Neuronal stem cell (in vitro differentiated cells): ENCODE data around the gene TDP1.
A peak's percentile ranks its signal among the peaks of the same experiment; 100 is the strongest.

ENCODE experiments used
- DNase-seq: peaks from one replicate; pipeline ENCODE4 v3.0.0-alpha.2; 2013; ENCODE audit warnings: low spot score
- H2AFZ ChIP-seq: one replicate; pipeline ENCODE4 v1.6.1; 2013; ENCODE audit warnings: mild to moderate bottlenecking, low read length, inconsistent platforms
- H2AK5ac ChIP-seq: 2 replicates; pipeline ENCODE4 v1.6.1; 2013; ENCODE audit warnings: low read depth, mild to moderate bottlenecking, inconsistent platforms, low read length, moderate library complexity, mixed read lengths
- H2BK120ac ChIP-seq: 2 replicates; pipeline ENCODE4 v1.6.1; 2013; ENCODE audit warnings: low read depth, mild to moderate bottlenecking, inconsistent platforms, low read length, moderate library complexity, mixed read lengths
- H2BK12ac ChIP-seq: one replicate; pipeline ENCODE4 v1.6.1; 2013; ENCODE audit warnings: low read length, inconsistent platforms
- H2BK15ac ChIP-seq: 2 replicates; pipeline ENCODE4 v1.6.1; 2013; ENCODE audit warnings: mild to moderate bottlenecking, low read length, inconsistent platforms, mixed read lengths
- H2BK5ac ChIP-seq: one replicate; pipeline ENCODE4 v1.6.1; 2013; ENCODE audit warnings: inconsistent platforms, mild to moderate bottlenecking, low read length, moderate library complexity
- H3K14ac ChIP-seq: one replicate; pipeline ENCODE4 v1.6.1; 2013; ENCODE audit warnings: low read length, inconsistent platforms
- H3K18ac ChIP-seq: 2 replicates; pipeline ENCODE4 v1.6.1; 2013; ENCODE audit warnings: low read length, inconsistent platforms
- H3K23ac ChIP-seq: 2 replicates; pipeline ENCODE4 v1.6.1; 2013; ENCODE audit warnings: low read depth, mild to moderate bottlenecking, mixed read lengths, low read length, inconsistent platforms; ENCODE audit not compliant: poor library complexity
- H3K27ac ChIP-seq: replicated peaks from 3 replicates; pipeline ENCODE4 v1.5.1; 2013; ENCODE audit warnings: low read length, inconsistent platforms
- H3K27me3 ChIP-seq, 3 experiments: 2 replicates each; pipeline ENCODE4 v1.6.1; 2013; ENCODE audit warnings: low read length in 3 of 3, mild to moderate bottlenecking in 2 of 3, inconsistent platforms in 1 of 3, low read depth in 1 of 3, mixed read lengths in 1 of 3, moderate library complexity in 1 of 3; ENCODE audit not compliant: control insufficient read depth in 3 of 3, insufficient read depth in 3 of 3
- H3K36me3 ChIP-seq, 2 donors: replicated peaks in 1 of 2; 2 replicates each; pipeline ENCODE4 v1.6.1; 2013; ENCODE audit warnings: low read length in 2 of 2; ENCODE audit not compliant: control insufficient read depth in 2 of 2, insufficient read depth in 2 of 2
- H3K4ac ChIP-seq: 2 replicates; pipeline ENCODE4 v1.6.1; 2013; ENCODE audit warnings: inconsistent platforms, mild to moderate bottlenecking, low read length, moderate library complexity
- H3K4me1 ChIP-seq, 2 donors: 1 replicate in 1 of 2; 2 replicates in 1 of 2; pipeline ENCODE4 v1.6.1; 2013; ENCODE audit warnings: low read length in 2 of 2, low read depth in 1 of 2; ENCODE audit not compliant: control insufficient read depth in 2 of 2, insufficient read depth in 1 of 2
- H3K4me2 ChIP-seq: one replicate; pipeline ENCODE4 v1.6.1; 2013; ENCODE audit warnings: mild to moderate bottlenecking, low read length, inconsistent platforms; ENCODE audit not compliant: insufficient read depth, poor library complexity, severe bottlenecking
- H3K4me3 ChIP-seq, 2 donors: 2 replicates each; pipeline ENCODE4 v1.5.1; 2013; ENCODE audit warnings: low read length in 2 of 2, mild to moderate bottlenecking in 2 of 2, inconsistent platforms in 1 of 2, moderate library complexity in 1 of 2
- H3K79me1 ChIP-seq: one replicate; pipeline ENCODE4 v1.6.1; 2013; ENCODE audit warnings: low read depth, mild to moderate bottlenecking, inconsistent platforms, low read length, moderate library complexity
- H3K9ac ChIP-seq: one replicate; pipeline ENCODE4 v1.6.1; 2013; ENCODE audit warnings: mild to moderate bottlenecking, low read depth, low read length, inconsistent platforms; ENCODE audit not compliant: poor library complexity
- H3K9me3 ChIP-seq, 2 donors: replicated peaks in 1 of 2; 2 replicates each; pipeline versions ENCODE3 to v1.6.1; 2013; ENCODE audit warnings: low read length in 2 of 2, mild to moderate bottlenecking in 2 of 2, inconsistent platforms in 1 of 2, low read depth in 1 of 2, mixed read lengths in 1 of 2, moderate library complexity in 1 of 2; ENCODE audit not compliant: control insufficient read depth in 2 of 2, insufficient read depth in 1 of 2
- H4K8ac ChIP-seq: one replicate; pipeline ENCODE4 v1.6.1; 2013; ENCODE audit warnings: low read depth, mild to moderate bottlenecking, inconsistent platforms, low read length, moderate library complexity
- H4K91ac ChIP-seq: one replicate; pipeline ENCODE4 v1.6.1; 2013; ENCODE audit warnings: low read length, low read depth, mild to moderate bottlenecking, inconsistent platforms; ENCODE audit not compliant: poor library complexity
- WGBS, 2 donors: extraction: QIAGEN DNeasy Blood & Tissue Kit; methylation state at CpG; one replicate each; pipeline ENCODE4 v1.1.7; 2013; ENCODE audit warnings: missing lambda C conversion rate in 2 of 2, mixed read lengths in 1 of 2; ENCODE audit not compliant: insufficient read length in 2 of 2, insufficient replicate concordance in 1 of 2; ENCODE audit errors: extremely low coverage in 2 of 2; 5-methylcytosine and 5-hydroxymethylcytosine counted together

The TDP1 gene

GRCh38 chr14:89947344-89947743 lies 8.4 kb upstream of the TDP1 start:
- Histone ChIP-seq H3K18ac (no peak overlapping the region), H3K14ac (no peak overlapping the region), H2BK12ac (no peak overlapping the region), H3K27me3 (no peaks in the 10 kb centered on the region), H3K79me1 (no peaks in the 10 kb centered on the region), H4K91ac (no peak overlapping the region), H3K9ac (no peak overlapping the region), H3K4ac (no peak overlapping the region), H3K27ac (no peak overlapping the region), H2BK120ac (no peak overlapping the region), H3K36me3 (peaks cover 2 to 39% of the 10 kb centered on the region in 2 donors), H3K4me1 (no peaks in the 10 kb centered on the region), H3K4me3 (no peak overlapping the region), H2AFZ (no peak overlapping the region), H3K23ac (no peak overlapping the region), H4K8ac (no peak overlapping the region), H3K4me2 (no peak overlapping the region), H2BK15ac (no peak overlapping the region), H3K9me3 (no peaks in the 10 kb centered on the region), H2BK5ac (no peak overlapping the region), H2AK5ac (no peak overlapping the region)
- DNase-seq = no peak

GRCh38 chr14:89952576-89952975 lies 3.2 kb upstream of the TDP1 start:
- H4K8ac ChIP-seq = no peak overlapping the region
- no CpG with 5 or more reads among the region's 2 CpGs for WGBS, 2 donors
- no peak overlapping the region for H3K14ac ChIP-seq
- H3K9me3 ChIP-seq = no peaks in the 10 kb centered on the region
- H3K4ac ChIP-seq = no peak overlapping the region
- no peak overlapping the region for H2BK15ac ChIP-seq
- no peak overlapping the region for H3K18ac ChIP-seq
- no peaks in the 10 kb centered on the region for H3K27me3 ChIP-seq
- DNase-seq = no peak
- H2AFZ ChIP-seq = no peak overlapping the region
- peaks cover 3% of the 10 kb centered on the region for H3K79me1 ChIP-seq
- H2BK5ac ChIP-seq = no peak overlapping the region
- peaks cover 4 to 46% of the 10 kb centered on the region in 2 donors for H3K36me3 ChIP-seq
- H3K4me3 ChIP-seq = no peak overlapping the region
- H3K4me1 ChIP-seq = peaks cover 7 to 14% of the 10 kb centered on the region in 2 donors
- no peak overlapping the region for H2BK12ac ChIP-seq
- H2AK5ac ChIP-seq = no peak overlapping the region
- no peak overlapping the region for H3K4me2 ChIP-seq
- no peak overlapping the region for H3K23ac ChIP-seq
- no peak overlapping the region for H4K91ac ChIP-seq
- H3K9ac ChIP-seq = no peak overlapping the region
- no peak overlapping the region for H2BK120ac ChIP-seq
- no peak overlapping the region for H3K27ac ChIP-seq

- H3K4me1 ChIP-seq = peaks cover 7 to 14% of the 10 kb centered on the region in 2 donors
- no peak overlapping the region for H3K14ac ChIP-seq
- no peaks in the 10 kb centered on the region for H3K9me3 ChIP-seq
- H2AFZ ChIP-seq = peak overlapping the region; percentile 95
- no peak overlapping the region for H2BK12ac ChIP-seq
- peak overlapping the region in 1 of 2 donors; percentile 89 for H3K4me3 ChIP-seq
- H3K27ac ChIP-seq = no peak overlapping the region
- H3K9ac ChIP-seq = no peak overlapping the region
- H2BK120ac ChIP-seq = no peak overlapping the region
- H3K27me3 ChIP-seq = no peaks in the 10 kb centered on the region
- H3K4ac ChIP-seq = no peak overlapping the region
- no peak overlapping the region for H2BK5ac ChIP-seq
- H2BK15ac ChIP-seq = no peak overlapping the region
- peaks cover 13 to 51% of the 10 kb centered on the region in 2 donors for H3K36me3 ChIP-seq
- no peak overlapping the region for H4K91ac ChIP-seq
- H3K4me2 ChIP-seq = no peak overlapping the region
- no peak for DNase-seq
- no peak overlapping the region for H4K8ac ChIP-seq
- H3K23ac ChIP-seq = no peak overlapping the region
- no peak overlapping the region for H3K18ac ChIP-seq
- H2AK5ac ChIP-seq = no peak overlapping the region
- WGBS, 2 donors = no CpG with 5 or more reads among the region's 1 CpG
- peaks cover 8% of the 10 kb centered on the region for H3K79me1 ChIP-seq
Observed at GRCh38 chr14:89953602-89954001, 2.1 kb upstream of the TDP1 start.

- no peak within 1 kb of the TSS for H2AK5ac ChIP-seq
- H3K9me3 ChIP-seq = no peaks in the 10 kb centered on the region
- H3K9ac ChIP-seq = peak within 1 kb of the TSS; percentile 84
- no peak within 1 kb of the TSS for H2BK120ac ChIP-seq
- WGBS, 2 donors = no CpG with 5 or more reads among the region's 44 CpGs
- H3K4me1 ChIP-seq = peaks cover 7 to 14% of the 10 kb centered on the region in 2 donors
- H2BK15ac ChIP-seq = no peak within 1 kb of the TSS
- peaks cover 8% of the 10 kb centered on the region for H3K79me1 ChIP-seq
- H3K27me3 ChIP-seq = no peaks in the 10 kb centered on the region
- no peak within 1 kb of the TSS for H4K8ac ChIP-seq
- H3K23ac ChIP-seq = peak within 1 kb of the TSS; percentile 38
- peaks cover 13 to 51% of the 10 kb centered on the region in 2 donors for H3K36me3 ChIP-seq
- no peak within 1 kb of the TSS for H2BK12ac ChIP-seq
- H3K4ac ChIP-seq = no peak within 1 kb of the TSS
- H3K27ac ChIP-seq = peak within 1 kb of the TSS; percentile 83
- peak within 1 kb of the TSS; percentile 84 for H3K18ac ChIP-seq
- H3K4me3 ChIP-seq = peak within 1 kb of the TSS; percentile 89 to 93
- H3K4me2 ChIP-seq = peak within 1 kb of the TSS; percentile 72
- peak within 1 kb of the TSS; percentile 73 for H3K14ac ChIP-seq
- no peak within 1 kb of the TSS for H2BK5ac ChIP-seq
- DNase-seq = peak; percentile 96
- peak within 1 kb of the TSS; percentile 95 for H2AFZ ChIP-seq
- H4K91ac ChIP-seq = no peak within 1 kb of the TSS
Observed at GRCh38 chr14:89954070-89955021, 1.4 kb upstream of the TDP1 start, which contains the start of gene EFCAB11. Gene EFCAB11, minus strand, starts transcription at chr14:89954730. Its CDS starts 70 bp downstream, at chr14:89954660.
